ENCODE measurements around the gene TGFB3. TPM values are rescaled to one million over a fixed set of nuclear protein-coding genes. Genes with fewer than 3 reads are reported as not detected.

The TGFB3 gene
- total RNA-seq, 1 donor from 2014 or later: 27.2 TPM

GRCh38 chr14:75939200-75939599 lies 42.6 kb downstream of the TGFB3 start:
- Histone ChIP-seq H3K9me3 (replicated peaks) (no peaks in the 10 kb centered on the region), H3K4me1 (peaks cover 27% of the 10 kb centered on the region), H3K36me3 (no peaks in the 10 kb centered on the region), H3K27me3 (ENCODE audit: low read depth) (no peaks in the 10 kb centered on the region), H3K27ac (replicated peaks) (no peak overlapping the region), H3K4me3 (no peak overlapping the region)
- no peak for DNase-seq
- no peak for TF ChIP-seq CTCF (IDR thresholded peaks at IDR 0.05; ENCODE audit: borderline replicate concordance)
- intact Hi-C loops (cut with micrococcal nuclease): no loop called here

- intact Hi-C loops (cut with micrococcal nuclease): no loop called here
- Histone ChIP-seq H3K4me1 (peaks cover 19% of the 10 kb centered on the region), H3K27ac (replicated peaks) (peak overlapping the region; percentile 16)
These were observed 46.7 kb downstream of the TGFB3 start for GRCh38 chr14:75934998-75935628.

GRCh38 chr14:75933712-75934296 lies 48.0 kb downstream of the TGFB3 start:
- intact Hi-C loops (cut with micrococcal nuclease): no loop called here
- TF ChIP-seq CTCF (IDR thresholded peaks at IDR 0.05; ENCODE audit: borderline replicate concordance): no peak
- no peak for DNase-seq
- no peak overlapping the region for H3K27ac ChIP-seq (replicated peaks)
- no peaks in the 10 kb centered on the region for H3K27me3 ChIP-seq (ENCODE audit: low read depth)
- H3K36me3 ChIP-seq: no peaks in the 10 kb centered on the region
- H3K4me1 ChIP-seq: peaks cover 19% of the 10 kb centered on the region
- H3K4me3 ChIP-seq: no peak overlapping the region
- no peaks in the 10 kb centered on the region for H3K9me3 ChIP-seq (replicated peaks)

More at GRCh38 chr14:75934998-75935628, 46.7 kb downstream of the TGFB3 start:
- no peaks in the 10 kb centered on the region for H3K27me3 ChIP-seq (ENCODE audit: low read depth)
- TF ChIP-seq CTCF (IDR thresholded peaks at IDR 0.05; ENCODE audit: borderline replicate concordance): no peak
- DNase-seq: no peak
- H3K4me3 ChIP-seq: no peak overlapping the region
- no peaks in the 10 kb centered on the region for H3K9me3 ChIP-seq (replicated peaks)
- no peaks in the 10 kb centered on the region for H3K36me3 ChIP-seq

GRCh38 chr14:75928690-75929181 lies 53.1 kb downstream of the TGFB3 start:
- intact Hi-C loops (cut with micrococcal nuclease): no loop called here
- Histone ChIP-seq H3K36me3 (no peaks in the 10 kb centered on the region), H3K4me1 (peaks cover under 1% of the 10 kb centered on the region), H3K27me3 (ENCODE audit: low read depth) (no peaks in the 10 kb centered on the region), H3K9me3 (replicated peaks) (no peaks in the 10 kb centered on the region), H3K4me3 (peak overlapping the region; percentile 16), H3K27ac (replicated peaks) (peak overlapping the region; percentile 33)
- no peak for TF ChIP-seq CTCF (IDR thresholded peaks at IDR 0.05; ENCODE audit: borderline replicate concordance)
- DNase-seq: no peak

GRCh38 chr14:75927564-75928087 lies 54.2 kb downstream of the TGFB3 start:
- no peak overlapping the region for H3K27ac ChIP-seq (replicated peaks)
- no peaks in the 10 kb centered on the region for H3K27me3 ChIP-seq (ENCODE audit: low read depth)
- intact Hi-C loops (cut with micrococcal nuclease): no loop called here
- no peak for TF ChIP-seq CTCF (IDR thresholded peaks at IDR 0.05; ENCODE audit: borderline replicate concordance)
- H3K4me3 ChIP-seq: no peak overlapping the region
- no peak for DNase-seq
- no peaks in the 10 kb centered on the region for H3K9me3 ChIP-seq (replicated peaks)
- no peaks in the 10 kb centered on the region for H3K36me3 ChIP-seq
- no peaks in the 10 kb centered on the region for H3K4me1 ChIP-seq

All from left ventricle myocardium inferior (tissue), 1 donor.